ENCODE results near the gene SCARB1.
A peak's percentile ranks its signal among the peaks of the same experiment; 100 is the strongest.

Gene SCARB1

DNA sequence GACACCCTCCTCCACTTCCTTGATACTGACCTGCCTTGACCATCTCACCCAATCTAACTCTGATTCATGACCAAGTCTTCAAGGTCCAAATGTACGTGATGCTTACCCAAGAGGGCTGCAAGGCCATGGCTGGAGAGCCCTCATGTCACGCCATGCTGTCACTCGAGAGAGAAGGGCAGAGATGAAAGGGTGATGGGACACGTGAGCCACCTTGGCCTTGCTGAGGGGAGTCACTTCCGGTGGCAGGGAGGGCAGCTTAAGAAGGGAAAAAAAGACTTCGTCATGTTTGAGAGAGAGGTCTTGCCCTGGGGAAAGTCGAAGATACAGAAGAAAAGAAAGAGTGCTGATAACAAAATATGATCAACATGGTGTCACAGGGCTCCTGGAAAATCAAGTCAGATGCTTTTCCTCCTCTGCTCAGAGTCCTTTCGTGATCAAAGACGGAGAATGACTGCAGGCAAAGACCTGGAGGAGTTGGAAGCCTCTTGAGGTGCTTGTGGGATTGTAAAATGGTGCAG lies 3.3 kb upstream of the SCARB1 start:
- H3K27ac ChIP-seq (replicated peaks), result no peak overlapping the region
- H3K4me3 ChIP-seq (replicated peaks; ENCODE audit: insufficient read depth, low read length), result no peak overlapping the region
- no peak for DNase-seq (ENCODE audit: low read depth in 1 of 2, low spot score in 1 of 2)
- no peaks in the 10 kb centered on the region for H3K27me3 ChIP-seq (ENCODE audit: insufficient read depth, poor library complexity, severe bottlenecking)
- TF ChIP-seq SPI1 (IDR thresholded peaks at IDR 0.05; ENCODE audit: borderline replicate concordance, low read depth) (no peak), REST (IDR thresholded peaks at IDR 0.05; ENCODE audit: insufficient replicate concordance, low read depth) (no peak), POLR2AphosphoS5 (IDR thresholded peaks at IDR 0.05; ENCODE audit: low read depth) (no peak), GABPA (IDR thresholded peaks at IDR 0.05; ENCODE audit: low read depth) (no peak)
- TF ChIP-seq, protein P1, sequence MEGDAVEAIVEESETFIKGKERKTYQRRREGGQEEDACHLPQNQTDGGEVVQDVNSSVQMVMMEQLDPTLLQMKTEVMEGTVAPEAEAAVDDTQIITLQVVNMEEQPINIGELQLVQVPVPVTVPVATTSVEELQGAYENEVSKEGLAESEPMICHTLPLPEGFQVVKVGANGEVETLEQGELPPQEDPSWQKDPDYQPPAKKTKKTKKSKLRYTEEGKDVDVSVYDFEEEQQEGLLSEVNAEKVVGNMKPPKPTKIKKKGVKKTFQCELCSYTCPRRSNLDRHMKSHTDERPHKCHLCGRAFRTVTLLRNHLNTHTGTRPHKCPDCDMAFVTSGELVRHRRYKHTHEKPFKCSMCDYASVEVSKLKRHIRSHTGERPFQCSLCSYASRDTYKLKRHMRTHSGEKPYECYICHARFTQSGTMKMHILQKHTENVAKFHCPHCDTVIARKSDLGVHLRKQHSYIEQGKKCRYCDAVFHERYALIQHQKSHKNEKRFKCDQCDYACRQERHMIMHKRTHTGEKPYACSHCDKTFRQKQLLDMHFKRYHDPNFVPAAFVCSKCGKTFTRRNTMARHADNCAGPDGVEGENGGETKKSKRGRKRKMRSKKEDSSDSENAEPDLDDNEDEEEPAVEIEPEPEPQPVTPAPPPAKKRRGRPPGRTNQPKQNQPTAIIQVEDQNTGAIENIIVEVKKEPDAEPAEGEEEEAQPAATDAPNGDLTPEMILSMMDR (IDR thresholded peaks at IDR 0.05; ENCODE audit: insufficient read depth, low read length), result no peak

DNA sequence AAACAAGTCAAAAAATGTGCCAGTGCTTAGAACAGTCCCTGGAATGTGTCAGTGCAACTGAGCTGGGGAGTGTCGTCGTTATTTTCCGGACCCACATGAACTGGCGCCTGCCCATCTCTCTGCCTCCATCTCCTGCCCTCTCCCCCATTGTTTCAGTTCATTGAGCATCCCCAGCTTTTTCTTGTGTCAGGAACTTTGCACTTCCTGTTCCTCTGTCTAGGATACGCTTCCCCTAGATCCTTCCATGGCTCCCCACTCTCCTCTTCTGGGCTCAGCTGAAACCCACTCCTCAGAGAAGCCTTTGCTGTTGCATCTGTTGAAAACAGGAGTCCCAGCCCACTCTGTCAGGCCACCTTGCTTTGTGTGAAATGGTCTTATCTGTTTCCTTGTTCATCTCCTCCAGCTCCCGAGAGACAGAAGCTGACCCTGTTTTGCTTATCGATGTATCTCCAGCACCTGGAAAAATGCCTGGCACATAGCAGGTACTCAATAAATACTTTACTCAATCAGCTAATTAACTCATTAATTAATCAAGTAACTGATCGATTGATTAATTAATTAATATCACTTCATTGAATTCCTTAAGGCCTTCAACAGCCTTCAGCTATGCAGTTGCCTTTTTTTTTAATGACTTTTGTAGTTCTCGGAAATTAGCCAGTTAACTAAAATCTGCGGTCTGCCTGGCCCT lies 2.7 kb upstream of the SCARB1 start:
- no peak overlapping the region for H3K4me3 ChIP-seq (replicated peaks; ENCODE audit: insufficient read depth, low read length)
- no peak overlapping the region for H3K27ac ChIP-seq (replicated peaks)
- TF ChIP-seq SPI1 (IDR thresholded peaks at IDR 0.05; ENCODE audit: borderline replicate concordance, low read depth), result peak; percentile 17; the same call in 1 of the 2 replicates
- TF ChIP-seq, protein P1 (IDR thresholded peaks at IDR 0.05; ENCODE audit: insufficient read depth, low read length), result no peak
- H3K27me3 ChIP-seq (ENCODE audit: insufficient read depth, poor library complexity, severe bottlenecking), result no peaks in the 10 kb centered on the region
- no peak for DNase-seq (ENCODE audit: low read depth in 1 of 2, low spot score in 1 of 2)

- H3K27ac ChIP-seq (replicated peaks), result no peak overlapping the region
- H3K27me3 ChIP-seq (ENCODE audit: insufficient read depth, poor library complexity, severe bottlenecking), result no peaks in the 10 kb centered on the region
- DNase-seq (ENCODE audit: low read depth in 1 of 2, low spot score in 1 of 2), result no peak
- H3K4me3 ChIP-seq (replicated peaks; ENCODE audit: insufficient read depth, low read length), result no peak overlapping the region
- TF ChIP-seq POLR2AphosphoS5 (IDR thresholded peaks at IDR 0.05; ENCODE audit: low read depth), result no peak
- no peak for TF ChIP-seq SPI1 (IDR thresholded peaks at IDR 0.05; ENCODE audit: borderline replicate concordance, low read depth)
- TF ChIP-seq GABPA (IDR thresholded peaks at IDR 0.05; ENCODE audit: low read depth), result no peak
- TF ChIP-seq REST (IDR thresholded peaks at IDR 0.05; ENCODE audit: insufficient replicate concordance, low read depth), result no peak
- TF ChIP-seq, protein P1 (IDR thresholded peaks at IDR 0.05; ENCODE audit: insufficient read depth, low read length), result no peak
Observed at GRCh38 chr12:124865728-124866127, 2.1 kb upstream of the SCARB1 start.

Data from HL-60 (cell line).